Activated naive CD4-positive, alpha-beta T cell treated with anti-CD3 and anti-CD28 coated beads, Interleukin-2, amount 50 U/mL, for 24 hours (primary cell): ENCODE data around the gene ADRB1.

Experiments used
- H3K27ac Mint-ChIP-seq: one replicate; pipeline ENCODE4 v1.8.0; 2021; ENCODE audit warnings: mild to moderate bottlenecking, mixed read lengths
- H3K27me3 Mint-ChIP-seq: one replicate; pipeline ENCODE4 v1.8.0; 2021; ENCODE audit warnings: mixed read lengths
- H3K36me3 Mint-ChIP-seq: one replicate; pipeline ENCODE4 v1.8.0; 2021; ENCODE audit warnings: mixed read lengths
- H3K4me1 Mint-ChIP-seq: one replicate; pipeline ENCODE4 v1.8.0; 2021; ENCODE audit warnings: mixed read lengths
- H3K4me3 Mint-ChIP-seq: one replicate; pipeline ENCODE4 v1.8.0; 2021; ENCODE audit warnings: mild to moderate bottlenecking, mixed read lengths
- H3K9me3 Mint-ChIP-seq: one replicate; pipeline ENCODE4 v1.8.0; 2021; ENCODE audit warnings: mixed read lengths

Gene ADRB1

DNA sequence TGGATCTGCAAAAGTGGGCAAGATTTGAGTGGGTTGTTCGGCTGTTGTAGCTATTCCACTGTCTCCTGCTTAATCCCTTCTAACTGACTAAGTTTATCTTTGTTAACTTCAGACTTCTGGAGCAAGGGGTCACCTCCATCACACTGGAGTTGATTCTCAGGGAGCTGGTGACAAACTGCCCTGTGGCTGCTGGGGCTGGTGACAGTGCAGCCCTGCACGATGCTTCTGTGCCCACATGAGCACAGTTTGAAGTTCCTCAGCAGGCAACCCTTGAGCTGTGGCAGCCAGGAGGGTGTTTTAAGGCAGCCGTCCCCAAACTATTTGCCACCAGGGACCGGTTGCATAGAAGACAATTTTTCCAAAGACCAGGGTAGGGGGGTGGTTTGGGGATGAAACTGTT, 40.5 kb downstream of the ADRB1 start:
- Mint-ChIP-seq H3K9me3 (no peaks in the 10 kb centered on the region), H3K27me3 (peaks cover 4% of the 10 kb centered on the region), H3K4me3 (no peak overlapping the region), H3K36me3 (peaks cover 3% of the 10 kb centered on the region), H3K27ac (no peak overlapping the region), H3K4me1 (no peaks in the 10 kb centered on the region)

DNA sequence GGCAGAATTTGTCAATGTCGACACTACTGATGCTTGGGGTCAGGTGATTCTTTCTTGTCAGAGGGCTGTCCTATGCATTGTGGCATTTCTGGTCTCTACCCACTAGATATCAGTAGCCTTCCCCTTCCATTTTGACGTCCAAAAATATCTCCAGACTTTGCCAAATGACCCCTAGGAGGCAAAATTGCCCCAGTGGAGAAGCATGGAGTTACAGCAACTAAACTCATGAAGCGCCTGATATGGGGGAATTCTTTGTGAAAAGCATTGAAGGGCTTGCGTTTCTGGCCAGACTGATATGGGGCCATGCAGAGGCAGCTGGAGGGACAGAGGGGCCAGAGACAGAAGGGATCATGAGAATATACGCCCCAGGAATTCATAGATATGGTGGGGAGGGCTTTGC, 43.6 kb downstream of the ADRB1 start:
- Mint-ChIP-seq H3K27ac (no peak overlapping the region), H3K27me3 (peaks cover 1% of the 10 kb centered on the region), H3K4me3 (no peak overlapping the region), H3K36me3 (no peaks in the 10 kb centered on the region), H3K4me1 (no peaks in the 10 kb centered on the region), H3K9me3 (no peaks in the 10 kb centered on the region)

DNA sequence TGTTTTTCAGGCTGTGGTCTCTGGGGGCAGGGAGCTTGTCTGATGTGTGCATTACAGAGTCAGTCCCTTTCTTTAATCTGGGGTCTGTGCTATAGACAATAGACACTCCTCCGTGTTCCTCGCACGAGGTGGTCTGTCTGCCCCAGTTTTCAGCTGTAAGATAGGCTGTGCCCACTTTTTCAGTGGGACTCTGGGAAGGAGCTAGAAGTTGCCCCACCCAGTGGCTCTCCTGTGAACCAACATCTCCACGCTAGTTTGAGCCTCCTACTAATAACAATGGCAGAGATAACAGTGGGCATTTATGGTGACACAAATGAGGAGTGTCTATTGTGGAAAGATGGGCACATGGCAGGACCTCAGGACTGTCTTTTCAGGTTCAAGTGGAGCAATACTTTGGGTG, 44.0 kb downstream of the ADRB1 start:
- H3K27ac Mint-ChIP-seq, result no peak overlapping the region
- no peaks in the 10 kb centered on the region for H3K36me3 Mint-ChIP-seq
- H3K4me3 Mint-ChIP-seq, result no peak overlapping the region
- peaks cover 1% of the 10 kb centered on the region for H3K27me3 Mint-ChIP-seq
- no peaks in the 10 kb centered on the region for H3K4me1 Mint-ChIP-seq
- H3K9me3 Mint-ChIP-seq, result no peaks in the 10 kb centered on the region

- peaks cover 17% of the 10 kb centered on the region for H3K4me1 Mint-ChIP-seq
- no peak overlapping the region for H3K4me3 Mint-ChIP-seq
- H3K36me3 Mint-ChIP-seq, result no peaks in the 10 kb centered on the region
- H3K9me3 Mint-ChIP-seq, result no peaks in the 10 kb centered on the region
- no peak overlapping the region for H3K27ac Mint-ChIP-seq
- peaks cover 1% of the 10 kb centered on the region for H3K27me3 Mint-ChIP-seq
Observed at GRCh38 chr10:114094795-114095194, 51.1 kb downstream of the ADRB1 start.

DNA sequence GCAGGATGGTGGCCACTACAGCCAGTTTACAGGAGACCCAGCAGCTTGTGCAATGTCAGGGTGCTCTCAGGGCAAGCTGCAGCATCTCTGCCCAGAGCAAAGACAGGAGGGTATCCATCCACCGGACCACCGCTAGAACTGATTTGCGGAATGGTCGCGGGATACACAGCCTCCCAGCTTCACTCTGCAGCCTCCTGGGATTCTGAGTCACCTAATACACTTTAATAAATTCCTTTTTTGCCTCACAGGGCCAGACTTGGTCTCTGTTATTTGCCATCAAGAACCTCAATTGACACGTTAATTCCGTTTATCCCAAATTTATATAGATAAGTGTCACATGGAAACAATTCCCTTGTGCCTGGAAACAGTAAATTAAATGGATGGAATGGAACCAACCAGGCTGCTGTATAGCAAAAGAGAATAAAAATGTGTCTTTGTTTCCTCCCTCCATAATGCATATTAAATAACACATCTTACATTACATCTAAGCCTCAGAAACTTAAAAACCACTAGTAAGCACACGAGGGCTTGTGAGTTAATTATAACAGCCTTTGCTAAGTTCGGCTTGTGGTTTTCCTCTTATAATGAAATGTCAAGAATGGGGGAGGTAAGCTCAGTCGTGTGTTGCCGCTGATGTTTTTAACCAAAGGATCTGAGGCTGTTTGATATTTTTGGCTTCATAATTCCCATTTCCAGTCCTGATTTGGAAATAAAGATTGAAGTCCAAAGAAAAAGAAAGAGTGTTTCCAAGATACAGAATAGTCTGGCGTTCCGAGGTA, 52.1 kb downstream of the ADRB1 start:
- Mint-ChIP-seq H3K4me1 (peaks cover 25% of the 10 kb centered on the region), H3K27me3 (peaks cover 10% of the 10 kb centered on the region), H3K27ac (no peak overlapping the region), H3K4me3 (no peak overlapping the region), H3K9me3 (no peaks in the 10 kb centered on the region), H3K36me3 (no peaks in the 10 kb centered on the region)
